Kidney (tissue), 14 donors: ENCODE measurements around the gene EHD3. TPM values are rescaled to one million over a fixed set of nuclear protein-coding genes. Genes with fewer than 3 reads are reported as not detected.

Source experiments
- DNase-seq, 5 donors: peaks; one replicate each; pipeline ENCODE4 v3.0.0-alpha.2; 2013 to 2020
- FAIRE-seq: peaks from 2 replicates; lab custom pipeline; 2012; peaks lifted over from hg19 to GRCh38; lab: Jason Lieb, UNC
- H3K27ac ChIP-seq, 2 donors: one replicate each; pipeline ENCODE4 v1.7.0; 2013; ENCODE audit warnings: low read depth in 2 of 2, low read length in 2 of 2, inconsistent platforms in 1 of 2
- H3K27me3 ChIP-seq: one replicate; pipeline ENCODE4 v1.7.1; 2013; ENCODE audit warnings: low read length, inconsistent platforms; ENCODE audit not compliant: control insufficient read depth, insufficient read depth
- H3K36me3 ChIP-seq, 3 donors: one replicate each; pipeline versions ENCODE4 v1.7.0 to v1.7.1; 2013; ENCODE audit warnings: low read length in 3 of 3, control low read depth in 1 of 3, inconsistent platforms in 1 of 3; ENCODE audit not compliant: insufficient read depth in 3 of 3, control insufficient read depth in 2 of 3
- H3K4me1 ChIP-seq, 3 donors: one replicate each; pipeline versions ENCODE4 v1.7.0 to v1.7.1; 2013; ENCODE audit warnings: low read length in 3 of 3, inconsistent platforms in 1 of 3, low read depth in 1 of 3; ENCODE audit not compliant: control insufficient read depth in 2 of 3, insufficient read depth in 2 of 3
- H3K4me3 ChIP-seq, 3 donors: one replicate each; pipeline versions ENCODE4 v1.7.0 to v1.8.1; 2013; ENCODE audit warnings: low read length in 3 of 3, control low read depth in 1 of 3, inconsistent platforms in 1 of 3
- H3K9ac ChIP-seq, 3 donors: one replicate each; pipeline versions ENCODE4 v1.7.0 to v1.7.1; 2013; ENCODE audit warnings: low read length in 3 of 3, control low read depth in 1 of 3, inconsistent platforms in 1 of 3
- H3K9me3 ChIP-seq, 3 donors: one replicate each; pipeline versions ENCODE4 v1.7.0 to v1.7.1; 2013; ENCODE audit warnings: low read length in 3 of 3, control low read depth in 1 of 3, inconsistent platforms in 1 of 3; ENCODE audit not compliant: control insufficient read depth in 2 of 3, insufficient read depth in 1 of 3
- CTCF ChIP-seq: IDR thresholded peaks from 3 replicates; pipeline ENCODE4 v1.5.1; 2012; ENCODE audit warnings: mild to moderate bottlenecking, moderate library complexity, borderline replicate concordance; ENCODE audit not compliant: insufficient read depth; ENCODE audit errors: extremely low read depth
- intact Hi-C: fragments of 100-400 bp; cut with DNase I; formaldehyde crosslinking; loops from one replicate; pipeline ENCODE4 v1.11.1; 2022
- polyA plus RNA-seq: library from polyadenylated mRNA; stranded (reverse); fragments of 350-450 nt; fragmentation: Illumina TruSeq; extraction: RNeasy Lipid Tissue Mini Kit (QIAGEN cat#74804); gene quantifications from one replicate; pipeline ENCODE4 v1.2.3, GENCODE V29; 2014; ENCODE audit warnings: low read depth, low replicate concordance; ENCODE audit not compliant: insufficient read depth
- total RNA-seq: library from RNA; stranded (reverse); fragmentation: NEBNext Ultra II Directional; extraction: Animal tissue kit (Norgen Biotek cat#: 25700); gene quantifications from one replicate; pipeline ENCODE4 v1.2.1, GENCODE V29; 2021
- donor health status: control.
- donor health status: control.
- donor health status: control.
- donor health status: control.
- donor health status: control.
- donor health status: DM: yes; HTN: yes; CAD: no.
- donor health status: Normal renal cell carcinoma (clear cell type).

EHD3 gene
- total and polyA plus RNA-seq, 2 donors from 2014 or later, result 9.5 to 45.3 TPM

DNA sequence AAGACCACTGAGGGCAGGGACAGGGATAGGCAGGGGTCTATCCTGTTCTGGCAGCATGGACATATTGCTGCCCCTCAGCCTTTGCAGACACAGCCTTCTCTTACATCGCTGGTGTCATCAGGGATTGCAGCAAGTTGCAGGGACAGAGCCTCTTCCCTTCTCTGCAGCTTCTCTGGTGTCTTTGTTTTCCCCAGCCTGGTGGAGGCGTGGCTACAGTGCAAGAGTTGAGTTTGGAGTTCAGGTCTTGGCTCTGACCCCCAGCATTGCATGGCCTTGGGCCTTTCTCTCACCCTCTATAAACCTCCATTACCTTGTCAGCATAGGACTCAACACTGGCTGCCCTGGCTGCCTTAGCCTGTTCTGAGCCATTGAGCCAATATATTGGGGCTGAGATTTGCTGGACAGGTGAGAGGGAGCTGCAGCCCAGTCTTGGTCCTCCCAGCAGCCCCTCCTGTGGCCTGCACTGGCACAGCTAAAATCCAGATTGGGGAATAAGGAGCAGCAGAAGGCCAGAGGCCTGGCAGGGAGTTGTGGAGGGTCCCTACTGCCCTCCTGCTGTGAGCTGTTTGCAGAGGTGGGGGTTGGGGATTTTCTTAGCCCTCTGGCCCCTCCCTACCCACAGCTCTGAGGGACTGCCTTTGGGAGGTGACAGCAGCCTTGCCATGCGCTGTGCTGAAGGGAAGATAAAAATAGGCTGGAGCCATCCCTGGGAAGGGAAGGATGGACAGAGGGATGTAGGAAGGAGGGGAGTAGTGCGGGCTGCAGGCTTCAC lies 22.8 kb downstream of the EHD3 start:
- H3K4me1 ChIP-seq, result no peaks in the 10 kb centered on the region
- no peaks in the 10 kb centered on the region for H3K9me3 ChIP-seq
- H3K27me3 ChIP-seq, result no peaks in the 10 kb centered on the region
- no peak overlapping the region for H3K27ac ChIP-seq
- no peak overlapping the region for H3K4me3 ChIP-seq
- TF ChIP-seq CTCF, result no peak
- FAIRE-seq (no peak), DNase-seq (no peak)
- no peak overlapping the region for H3K9ac ChIP-seq
- intact Hi-C loops, result no loop called here
- H3K36me3 ChIP-seq, result peaks cover 0 to 5% (median 3%) of the 10 kb centered on the region in 3 donors

DNA sequence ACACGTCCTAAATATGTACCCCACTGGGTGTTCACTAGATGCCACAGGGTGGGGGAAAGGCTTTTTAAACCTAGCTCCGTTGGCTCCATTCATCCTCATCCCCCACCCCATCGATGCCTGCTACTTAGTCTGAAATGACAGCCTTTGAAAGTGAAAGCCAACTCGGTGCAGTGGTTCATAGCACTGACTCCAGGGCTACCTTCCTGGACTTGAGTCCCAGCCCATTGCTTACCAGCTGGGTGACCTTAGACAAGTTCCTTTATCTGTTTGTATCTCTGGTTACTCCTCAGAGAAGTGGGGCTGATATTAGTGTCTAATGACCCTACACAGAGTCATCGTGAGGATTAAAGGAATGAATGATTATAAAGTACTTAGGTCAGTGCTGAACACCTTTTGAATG lies 24.4 kb downstream of the EHD3 start:
- TF ChIP-seq CTCF, result no peak
- H3K4me3 ChIP-seq, result no peak overlapping the region
- no peak for FAIRE-seq
- intact Hi-C loops, result no loop called here
- no peak overlapping the region for H3K9ac ChIP-seq
- no peak overlapping the region for H3K27ac ChIP-seq
- peaks cover 0 to 5% (median 3%) of the 10 kb centered on the region in 3 donors for H3K36me3 ChIP-seq
- DNase-seq, result no peak
- H3K4me1 ChIP-seq, result no peaks in the 10 kb centered on the region
- H3K9me3 ChIP-seq, result no peaks in the 10 kb centered on the region
- H3K27me3 ChIP-seq, result no peaks in the 10 kb centered on the region

DNA sequence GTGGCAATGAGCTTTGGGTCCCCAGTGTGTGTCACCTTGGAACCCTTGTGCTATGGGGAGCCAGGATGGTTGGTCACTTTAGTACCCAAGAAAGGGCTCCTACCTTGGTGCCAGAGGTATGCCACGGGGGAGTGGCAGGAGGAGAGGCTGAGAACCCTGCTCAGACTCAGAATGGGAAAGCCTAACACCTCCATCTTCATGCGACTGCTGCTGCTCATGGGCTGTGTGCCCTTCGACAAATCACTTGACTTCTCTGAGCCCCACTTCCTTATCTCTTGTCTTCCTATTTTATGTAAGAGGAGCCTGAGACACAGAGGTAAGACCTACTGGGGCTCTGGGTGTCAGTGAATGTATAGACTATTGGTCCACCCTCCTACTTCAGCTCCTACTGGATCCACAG lies 25.1 kb downstream of the EHD3 start:
- no peaks in the 10 kb centered on the region for H3K9me3 ChIP-seq
- FAIRE-seq (no peak), DNase-seq (no peak)
- TF ChIP-seq CTCF, result no peak
- intact Hi-C loops, result no loop called here
- H3K36me3 ChIP-seq, result peaks cover 0 to 7% (median 3%) of the 10 kb centered on the region in 3 donors
- H3K4me1 ChIP-seq, result no peaks in the 10 kb centered on the region
- H3K4me3 ChIP-seq, result no peak overlapping the region
- H3K9ac ChIP-seq, result no peak overlapping the region
- no peaks in the 10 kb centered on the region for H3K27me3 ChIP-seq
- no peak overlapping the region for H3K27ac ChIP-seq
